ENCODE data around the gene RAI14. TPM values are rescaled to one million over a fixed set of nuclear protein-coding genes. Genes with fewer than 3 reads are reported as not detected.

The RAI14 gene
- polyA plus RNA-seq, 1 donor = 19.7 TPM

DNA sequence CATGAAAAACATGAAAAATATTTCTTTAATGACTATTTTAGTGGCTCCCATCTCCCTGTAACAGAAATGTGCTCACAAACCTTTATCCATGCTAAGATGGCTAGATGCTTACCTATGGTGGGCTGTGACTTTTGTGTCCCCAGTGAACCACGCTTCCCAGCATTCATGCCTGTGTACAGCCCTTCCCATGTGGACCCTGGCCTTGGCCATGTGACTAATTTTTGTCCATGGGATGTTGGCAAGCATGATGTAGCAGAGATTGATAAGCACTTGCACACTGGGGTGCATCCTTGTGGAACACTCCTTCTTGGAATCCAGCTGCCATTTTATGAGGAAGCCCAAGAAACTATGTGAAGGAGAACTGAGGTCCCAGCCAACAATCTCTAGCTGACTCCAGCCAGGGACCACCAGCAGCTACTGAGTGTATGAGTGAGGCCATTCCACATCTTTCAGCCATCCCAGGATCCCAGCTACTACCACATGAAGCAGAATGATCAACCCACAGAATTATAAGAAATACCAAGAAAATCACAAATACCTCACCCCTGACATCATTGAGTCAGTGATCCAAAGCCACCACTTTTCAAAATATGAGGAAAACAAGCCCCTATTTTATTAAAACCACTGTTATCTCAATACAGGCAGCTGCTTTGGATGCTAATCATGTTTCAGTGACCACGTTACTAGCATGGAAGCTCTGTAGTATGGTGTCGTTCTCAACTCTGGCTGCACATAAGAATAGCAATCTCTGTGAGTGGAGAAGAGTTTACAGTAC is 16.1 kb upstream of the RAI14 start:
- DNase-seq (ENCODE audit: low read depth) = no peak

DNA sequence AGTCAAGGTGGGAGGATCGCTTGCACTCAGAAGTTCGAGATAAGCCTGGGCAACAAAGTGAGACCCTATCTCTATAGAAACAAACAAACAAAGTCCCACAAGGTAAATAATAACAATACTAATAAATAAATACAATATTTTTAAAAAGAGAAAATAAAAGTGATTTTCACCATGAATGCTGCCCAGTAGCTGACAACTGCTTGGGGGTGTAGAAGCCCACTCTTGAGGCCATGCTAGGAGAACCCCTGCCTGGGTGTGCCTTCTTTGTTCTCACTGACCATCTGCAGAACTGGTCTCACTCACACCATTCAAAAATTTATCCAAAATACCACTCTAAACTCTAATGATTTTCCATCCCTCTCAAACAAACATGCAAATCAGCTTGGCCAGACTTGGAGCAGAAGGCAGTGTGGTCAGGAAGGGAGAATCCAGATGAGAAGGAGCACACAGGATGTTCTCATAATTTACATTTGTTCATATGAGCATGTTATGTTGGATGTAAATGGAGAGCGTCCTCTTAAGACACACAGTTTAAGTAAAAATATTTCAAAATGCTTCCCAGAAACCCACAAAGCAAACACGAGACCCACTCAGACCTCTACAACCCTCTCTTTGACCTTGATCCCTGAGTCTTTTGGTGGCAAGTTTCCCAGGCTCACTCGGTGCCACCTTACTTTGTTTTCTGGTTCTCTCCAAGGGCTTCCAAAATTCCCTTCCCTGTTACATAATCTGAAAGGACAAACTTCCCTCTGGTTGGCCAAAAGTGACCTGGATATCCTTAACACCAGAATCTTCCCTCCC is 7.9 kb upstream of the RAI14 start:
- DNase-seq (ENCODE audit: low read depth) = no peak

GRCh38 chr5:34648840-34649158 is 7.3 kb upstream of the RAI14 start:
- no peak for DNase-seq (ENCODE audit: low read depth)

GRCh38 chr5:34651791-34652190 is 4.3 kb upstream of the RAI14 start:
- DNase-seq (ENCODE audit: low read depth) = no peak

DNA sequence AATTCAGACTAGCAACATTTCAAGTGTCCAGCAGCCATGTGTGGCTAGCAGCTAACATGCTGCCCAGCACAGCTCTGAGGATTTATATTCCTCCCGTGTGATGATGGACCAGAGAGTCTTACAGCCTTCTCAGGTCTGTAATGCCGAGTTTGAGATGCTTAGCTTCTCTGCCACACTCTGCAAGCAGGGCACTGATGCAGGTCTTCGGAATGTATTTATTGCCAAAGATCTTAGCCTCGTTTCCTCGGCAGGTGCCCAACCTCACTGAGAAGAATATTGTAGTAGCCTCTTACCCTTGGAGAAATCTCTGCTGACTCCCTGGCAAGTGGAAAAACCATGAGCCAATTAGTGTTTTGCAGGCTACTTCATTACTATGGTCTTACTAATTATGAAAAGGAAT is 3.7 kb upstream of the RAI14 start:
- no peak for DNase-seq (ENCODE audit: low read depth)

- DNase-seq (ENCODE audit: low read depth) = no peak
Measured at GRCh38 chr5:34652914-34653313, 3.2 kb upstream of the RAI14 start.

- no peak for DNase-seq (ENCODE audit: low read depth)
Measured at GRCh38 chr5:34653708-34654107, 2.4 kb upstream of the RAI14 start.

- DNase-seq (ENCODE audit: low read depth) = peak; percentile 76
Measured at GRCh38 chr5:34655354-34655991, 655 bp upstream of the RAI14 start.

DNA sequence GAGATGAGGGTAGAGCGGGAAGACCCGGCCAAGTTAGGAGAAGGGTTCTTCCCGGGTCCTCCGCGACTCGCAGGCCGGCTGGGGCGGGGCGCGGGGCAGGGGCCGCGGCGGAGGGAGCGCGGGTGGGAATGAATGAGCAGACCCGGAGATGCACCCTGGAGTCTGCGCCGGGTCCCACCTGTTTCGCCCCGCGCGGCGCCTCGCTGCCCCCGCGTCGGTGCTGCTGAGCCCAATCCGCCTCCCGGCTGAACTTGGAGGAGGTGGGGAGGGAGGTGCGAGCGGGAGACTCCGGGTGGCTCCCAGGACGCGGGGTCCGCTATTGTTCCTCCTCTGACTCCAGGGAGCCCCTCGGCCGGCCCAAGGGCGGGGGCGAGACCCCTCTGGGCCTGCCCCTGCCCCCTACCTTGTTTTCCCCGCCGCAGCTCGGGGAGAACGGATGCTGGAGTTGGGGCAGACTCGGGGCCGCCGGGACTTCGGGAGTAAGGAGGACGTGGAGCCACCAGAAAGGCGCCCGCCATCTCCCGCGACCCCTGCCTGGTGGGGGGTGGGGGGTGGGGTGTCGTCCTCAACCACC is 659 bp downstream of the RAI14 start:
- no peak for DNase-seq (ENCODE audit: low read depth)

DNA sequence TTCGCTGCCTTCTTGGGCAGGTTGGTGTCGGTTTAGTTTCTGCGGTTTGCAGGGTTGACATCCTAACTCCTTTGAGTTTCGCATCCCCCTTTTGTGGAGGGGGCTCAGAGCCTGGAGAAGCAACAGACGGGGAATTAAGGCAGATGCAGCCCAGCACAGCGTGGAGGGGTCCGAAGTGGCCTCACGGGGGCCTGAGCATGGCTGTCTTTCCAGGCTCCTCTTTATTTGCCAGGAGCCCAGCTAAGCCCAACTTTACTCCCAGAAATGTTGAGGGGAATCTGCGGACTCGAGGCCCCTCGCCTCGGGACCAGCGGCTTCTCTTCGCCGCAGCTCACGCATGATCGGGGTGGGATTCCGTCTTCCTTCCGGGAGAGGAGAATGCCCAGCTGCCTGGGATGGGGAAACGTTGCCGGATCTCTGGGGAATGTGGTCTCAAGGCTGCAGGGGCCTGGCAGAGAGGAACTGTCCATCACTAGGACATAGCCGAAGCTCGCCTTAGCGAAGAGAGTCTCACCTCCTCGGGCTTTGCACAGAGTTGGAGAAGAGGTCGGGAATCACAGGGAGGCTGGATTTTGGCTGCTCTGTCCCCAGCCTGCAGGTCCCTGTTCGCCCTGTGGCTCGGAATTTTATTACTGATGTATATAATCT is 1.3 kb downstream of the RAI14 start:
- DNase-seq (ENCODE audit: low read depth) = no peak

- no peak for DNase-seq (ENCODE audit: low read depth)
Measured at GRCh38 chr5:34657988-34658387, 1.9 kb downstream of the RAI14 start.

- DNase-seq (ENCODE audit: low read depth) = no peak
Measured at GRCh38 chr5:34659168-34659567, 3.0 kb downstream of the RAI14 start.

- DNase-seq (ENCODE audit: low read depth) = no peak
Measured at GRCh38 chr5:34660444-34660843, 4.3 kb downstream of the RAI14 start.

- no peak for DNase-seq (ENCODE audit: low read depth)
Measured at GRCh38 chr5:34663771-34664496, 7.8 kb downstream of the RAI14 start.

- no peak for DNase-seq (ENCODE audit: low read depth)
Measured at GRCh38 chr5:34666392-34667080, 10.4 kb downstream of the RAI14 start.

GRCh38 chr5:34667705-34668104 is 11.6 kb downstream of the RAI14 start:
- DNase-seq (ENCODE audit: low read depth) = no peak

- DNase-seq (ENCODE audit: low read depth) = no peak
Measured at GRCh38 chr5:34669931-34670516, 13.9 kb downstream of the RAI14 start.

DNA sequence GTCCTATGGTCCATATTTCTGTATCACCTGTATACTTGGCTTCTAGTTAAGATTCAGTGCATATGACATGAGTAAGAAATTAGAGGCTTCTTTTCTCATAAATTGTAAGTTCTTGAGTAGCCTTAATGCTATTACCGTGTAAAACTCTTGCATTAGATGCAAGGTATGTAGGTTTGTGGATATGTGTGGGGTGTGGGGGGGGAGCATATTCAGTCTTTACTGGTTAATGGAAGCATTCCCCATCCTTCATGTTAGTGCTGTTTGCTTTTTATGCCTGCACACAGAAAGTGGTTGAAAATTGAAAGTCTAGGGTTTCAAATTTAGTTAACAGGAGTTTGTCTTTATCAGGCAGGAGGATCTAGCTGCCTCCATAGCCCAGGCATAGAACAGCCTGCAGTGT is 16.1 kb downstream of the RAI14 start:
- DNase-seq (ENCODE audit: low read depth) = no peak

GRCh38 chr5:34673463-34674125 is 17.5 kb downstream of the RAI14 start:
- no peak for DNase-seq (ENCODE audit: low read depth)

- no peak for DNase-seq (ENCODE audit: low read depth)
Measured at GRCh38 chr5:34674187-34674586, 18.1 kb downstream of the RAI14 start.

Data from forelimb muscle (tissue), 1 donor.